ENCODE results near the gene HS3ST6.
"Not testable (repeated sequence)": the region's sequence is repeated elsewhere in the genome, so short reads cannot be mapped to it uniquely, and the experiment has no call there.

The HS3ST6 gene

GRCh38 chr16:1946495-1947368 is 28.5 kb upstream of the HS3ST6 start:
- no peak for DNase-seq (ENCODE audit: low read depth in 2 of 2)

GRCh38 chr16:1945559-1946391 is 27.6 kb upstream of the HS3ST6 start:
- DNase-seq (ENCODE audit: low read depth in 2 of 2), result no peak

- no peak for DNase-seq (ENCODE audit: low read depth in 2 of 2)
Observed at GRCh38 chr16:1944612-1945199, 26.5 kb upstream of the HS3ST6 start.

GRCh38 chr16:1942810-1943726 is 24.9 kb upstream of the HS3ST6 start, which contains the start of gene MSRB1:
MSRB1 (minus strand) TSS chr16:1943199; CDS start chr16:1943156, 43 bp downstream.
- DNase-seq (ENCODE audit: low read depth in 2 of 2), result peak; percentile 99 to 100

GRCh38 chr16:1942047-1942809 is 24.0 kb upstream of the HS3ST6 start:
- DNase-seq (ENCODE audit: low read depth in 2 of 2), result no peak

GRCh38 chr16:1941162-1942046 is 23.2 kb upstream of the HS3ST6 start:
- DNase-seq (ENCODE audit: low read depth in 2 of 2), result no peak

- no peak for DNase-seq (ENCODE audit: low read depth in 2 of 2)
Observed at GRCh38 chr16:1940273-1941161, 22.3 kb upstream of the HS3ST6 start.

GRCh38 chr16:1939833-1940232 is 21.6 kb upstream of the HS3ST6 start:
- DNase-seq (ENCODE audit: low read depth in 2 of 2), result not testable (repeated sequence)

- DNase-seq (ENCODE audit: low read depth in 2 of 2), result no peak
Observed at GRCh38 chr16:1938910-1939309, 20.7 kb upstream of the HS3ST6 start.

- no peak for DNase-seq (ENCODE audit: low read depth in 2 of 2)
Observed at GRCh38 chr16:1938316-1938715, 20.1 kb upstream of the HS3ST6 start.

- DNase-seq (ENCODE audit: low read depth in 2 of 2), result no peak
Observed at GRCh38 chr16:1936945-1937479, 18.8 kb upstream of the HS3ST6 start.

- DNase-seq (ENCODE audit: low read depth in 2 of 2), result no peak
Observed at GRCh38 chr16:1933097-1933661, 15.0 kb upstream of the HS3ST6 start.

GRCh38 chr16:1932050-1933028 is 14.1 kb upstream of the HS3ST6 start:
- no peak for DNase-seq (ENCODE audit: low read depth in 2 of 2)

- DNase-seq (ENCODE audit: low read depth in 2 of 2), result no peak
Observed at GRCh38 chr16:1930338-1930720, 12.1 kb upstream of the HS3ST6 start.

GRCh38 chr16:1929578-1930337 is 11.5 kb upstream of the HS3ST6 start:
- peak; percentile 88 to 96 for DNase-seq (ENCODE audit: low read depth in 2 of 2)

GRCh38 chr16:1929105-1929504 is 10.9 kb upstream of the HS3ST6 start:
- DNase-seq (ENCODE audit: low read depth in 2 of 2), result no peak
